HepG2 (cell line): ENCODE data around the gene ABCA4.

Source experiments
- JUNB ChIP-seq: sonication (generic); formaldehyde crosslinking; IDR thresholded peaks from 2 replicates; pipeline ENCODE4 v1.8.0; 2022; ENCODE audit warnings: missing genetic modification reagents, mild to moderate bottlenecking, borderline replicate concordance
- NFRKB ChIP-seq: fragments of 450-650 bp; IDR thresholded peaks from 2 replicates; pipeline ENCODE4 v1.6.1; 2017
- SMARCC2 ChIP-seq: fragments of 450-650 bp; IDR thresholded peaks from 2 replicates; pipeline ENCODE4 v1.6.1; 2017; ENCODE audit warnings: antibody characterized with exemption, mild to moderate bottlenecking
- SMC3 ChIP-seq: IDR thresholded peaks from 2 replicates; pipeline ENCODE4 v1.6.1; 2011; ENCODE audit warnings: low read length, improper control_type of control experiment
- ZFP36 ChIP-seq: fragments of 150-350 bp; IDR thresholded peaks from 2 replicates; pipeline ENCODE4 v1.6.1; 2018; ENCODE audit warnings: borderline replicate concordance, low read length, low read depth; ENCODE audit not compliant: partially characterized antibody
- ZNF550 ChIP-seq: sonication (generic); formaldehyde crosslinking; IDR thresholded peaks from 2 replicates; pipeline ENCODE4 v1.4.0; 2020; ENCODE audit warnings: mild to moderate bottlenecking, missing genetic modification reagents, borderline replicate concordance

DNA sequence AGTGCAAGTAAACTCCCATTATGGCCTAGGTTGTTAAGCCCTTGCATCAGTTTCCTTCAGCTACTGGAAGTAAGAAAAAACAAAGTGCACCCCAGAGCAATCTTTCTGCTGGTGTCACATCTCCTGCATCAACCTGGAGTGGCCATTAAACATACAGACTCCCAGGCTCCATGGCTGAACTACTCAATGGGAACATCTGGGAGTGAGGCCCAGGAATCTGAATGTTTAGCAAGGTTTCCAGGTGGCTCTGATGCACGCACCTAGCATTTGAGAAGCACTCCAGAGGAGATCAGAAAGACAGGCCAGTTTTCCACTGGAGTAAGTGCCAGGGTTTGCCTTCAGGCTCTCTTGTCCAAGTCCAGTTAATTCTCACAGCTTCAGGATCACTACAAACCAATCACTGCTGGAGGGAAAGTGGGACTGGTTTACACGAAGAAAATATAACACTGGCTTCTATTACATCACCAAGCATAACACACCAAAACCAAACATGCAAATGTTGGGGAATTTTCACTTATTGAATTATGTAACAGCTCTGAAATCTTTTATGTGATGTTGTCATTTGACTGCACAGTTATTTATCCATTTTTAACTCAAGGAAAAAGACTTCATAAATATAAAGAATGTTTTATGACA lies 22.3 kb upstream of the ABCA4 start:
- no peak for TF ChIP-seq ZFP36
- TF ChIP-seq NFRKB, result no peak
- TF ChIP-seq ZNF550 (CRISPR knock-in tag), result no peak
- TF ChIP-seq SMARCC2, result no peak
- no peak for TF ChIP-seq JUNB (CRISPR knock-in tag)
- no peak for TF ChIP-seq SMC3
